Fibroblast of skin of scalp (primary cell): Measurements from ENCODE around the gene MAP4K2.

ENCODE experiments used
- DNase-seq: peaks from one replicate; pipeline ENCODE4 v3.0.0-alpha.2; 2013

Gene MAP4K2

GRCh38 chr11:64754124-64754918 lies 48.7 kb downstream of the MAP4K2 start:
- DNase-seq = no peak

GRCh38 chr11:64753380-64754123 lies 49.5 kb downstream of the MAP4K2 start:
- DNase-seq = no peak

DNA sequence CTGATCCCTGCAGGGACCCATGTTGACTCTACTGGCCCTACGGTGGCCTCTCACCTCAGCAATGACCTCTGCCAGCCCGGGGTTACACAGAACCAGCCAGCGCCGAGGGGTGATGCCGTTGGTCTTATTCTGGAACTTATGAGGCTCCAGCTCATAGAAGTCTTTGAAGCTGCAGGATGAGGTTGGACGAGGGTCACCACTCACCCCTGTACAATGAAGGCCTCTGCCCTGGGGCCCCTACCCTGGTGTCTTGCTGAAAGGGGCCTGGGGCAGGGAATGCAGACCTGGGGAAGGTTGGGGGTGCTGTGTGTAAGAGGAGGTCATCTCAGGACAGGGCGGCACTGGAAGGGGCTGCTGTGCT lies 50.0 kb downstream of the MAP4K2 start:
- DNase-seq = no peak

- DNase-seq = no peak
Measured at GRCh38 chr11:64752175-64752970, 50.6 kb downstream of the MAP4K2 start.

DNA sequence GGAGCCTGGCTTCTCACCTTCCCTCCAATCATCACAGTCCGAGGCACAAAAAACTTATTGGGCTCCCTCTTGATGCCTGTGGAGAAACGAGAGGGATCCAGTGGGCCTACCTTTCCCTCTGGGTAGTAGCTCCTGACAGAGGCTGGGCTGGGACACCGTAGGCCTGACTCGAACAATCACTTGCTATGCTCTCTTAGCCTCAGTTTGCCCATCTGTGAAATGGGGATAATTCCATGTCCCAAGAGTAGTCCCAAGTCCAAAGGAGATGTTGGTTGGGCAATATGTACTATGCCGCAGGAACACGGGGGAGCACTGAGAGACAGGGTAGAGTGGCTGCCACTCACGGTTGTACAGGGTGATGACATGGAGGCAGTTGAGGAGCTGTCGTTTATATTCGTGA lies 51.4 kb downstream of the MAP4K2 start:
- no peak for DNase-seq

DNA sequence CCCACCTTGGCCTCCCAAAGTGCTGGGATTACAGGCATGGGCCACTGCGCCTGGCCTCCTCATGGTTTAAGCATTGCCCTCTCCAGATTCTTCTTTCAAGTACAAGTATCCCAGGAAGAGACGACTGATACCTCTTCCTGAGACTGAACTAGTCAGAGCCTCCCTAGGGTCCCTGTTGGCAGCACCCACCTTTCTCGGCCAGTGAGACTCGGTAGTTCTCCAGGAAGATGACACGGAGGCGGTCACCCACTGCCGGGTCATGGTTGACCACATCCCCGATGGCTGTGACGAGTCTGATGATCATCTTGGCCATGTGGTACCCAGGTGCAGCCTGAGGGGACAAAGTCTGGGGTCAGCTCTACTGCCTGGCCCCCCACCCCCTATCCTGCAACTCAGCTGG lies 51.9 kb downstream of the MAP4K2 start:
- DNase-seq = no peak

GRCh38 chr11:64750361-64751054 lies 52.5 kb downstream of the MAP4K2 start:
- no peak for DNase-seq

DNA sequence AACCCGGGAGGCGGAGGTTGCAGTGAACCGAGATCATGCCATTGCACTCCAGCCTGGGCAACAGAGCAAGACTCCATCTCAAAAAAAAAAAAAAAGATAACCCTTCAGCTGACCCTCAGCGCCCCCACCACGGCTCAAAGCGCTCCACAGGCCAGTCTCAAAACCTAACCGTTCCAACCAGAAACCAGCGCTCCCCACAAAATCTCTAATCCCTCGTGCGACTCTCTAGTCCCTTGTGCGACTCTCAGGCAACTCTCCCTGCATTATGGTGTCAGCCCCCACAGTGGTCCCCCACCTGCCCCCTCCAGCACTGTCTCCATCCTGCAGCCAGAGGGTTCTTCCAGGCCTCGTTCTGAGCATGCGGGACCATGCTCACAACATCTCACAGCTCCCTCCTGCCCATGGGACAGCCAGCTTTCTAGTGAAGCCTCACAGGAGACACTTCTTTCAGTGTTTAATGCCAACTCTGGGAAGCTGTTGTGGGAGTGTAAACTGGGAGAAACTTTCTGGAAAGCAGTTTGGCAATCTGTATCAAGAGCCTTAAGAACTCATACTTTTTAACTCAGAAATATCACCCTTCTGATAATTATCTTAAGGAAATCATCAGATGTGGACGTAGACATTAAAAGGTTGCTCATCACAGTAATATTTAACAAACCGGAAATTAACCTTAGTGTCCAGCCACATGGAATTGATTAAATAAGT lies 54.9 kb downstream of the MAP4K2 start:
- DNase-seq = no peak

- DNase-seq = no peak
Measured at GRCh38 chr11:64746486-64746885, 56.5 kb downstream of the MAP4K2 start.

DNA sequence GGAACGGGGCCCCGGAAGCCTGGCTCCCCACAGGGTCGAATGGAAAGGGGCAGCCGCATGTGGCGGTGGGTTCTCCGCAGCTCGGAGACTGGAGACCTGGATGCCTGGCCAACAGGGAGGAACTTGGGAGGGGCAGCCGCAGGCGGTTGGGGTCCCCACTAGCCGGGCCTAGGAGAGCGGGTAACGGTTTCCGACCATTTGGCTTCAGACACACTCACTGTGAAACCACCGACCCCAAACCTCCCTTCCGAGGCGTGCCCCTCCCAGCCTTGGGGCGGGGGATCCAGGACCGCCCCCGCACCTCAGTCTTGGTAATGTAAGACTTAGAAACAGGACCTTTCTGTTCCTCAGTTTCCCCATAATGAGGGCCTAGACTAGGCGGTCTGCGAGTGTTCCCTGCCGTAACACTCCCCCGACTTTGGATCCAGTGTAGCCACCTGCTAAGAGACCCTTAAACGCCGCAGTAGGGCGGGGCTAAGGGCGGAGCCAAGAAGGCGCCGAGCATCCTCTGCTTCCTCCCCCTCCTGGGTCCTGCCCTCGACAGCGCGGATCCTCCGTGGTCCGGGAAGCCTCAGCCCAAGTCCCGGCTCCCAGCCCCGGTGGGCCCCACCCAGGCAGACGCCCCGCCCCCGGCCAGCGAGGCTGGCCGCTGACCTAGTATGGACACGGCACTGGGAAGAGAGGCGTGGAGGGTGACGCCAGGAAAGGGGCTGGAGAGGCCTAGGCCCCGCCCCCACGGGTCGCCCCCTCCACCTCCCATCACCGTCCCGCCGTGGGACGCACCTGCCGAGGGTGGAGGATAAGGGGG lies 57.3 kb downstream of the MAP4K2 start:
- peak; percentile 40 for DNase-seq

GRCh38 chr11:64745189-64745520 lies 57.9 kb downstream of the MAP4K2 start:
- no peak for DNase-seq

DNA sequence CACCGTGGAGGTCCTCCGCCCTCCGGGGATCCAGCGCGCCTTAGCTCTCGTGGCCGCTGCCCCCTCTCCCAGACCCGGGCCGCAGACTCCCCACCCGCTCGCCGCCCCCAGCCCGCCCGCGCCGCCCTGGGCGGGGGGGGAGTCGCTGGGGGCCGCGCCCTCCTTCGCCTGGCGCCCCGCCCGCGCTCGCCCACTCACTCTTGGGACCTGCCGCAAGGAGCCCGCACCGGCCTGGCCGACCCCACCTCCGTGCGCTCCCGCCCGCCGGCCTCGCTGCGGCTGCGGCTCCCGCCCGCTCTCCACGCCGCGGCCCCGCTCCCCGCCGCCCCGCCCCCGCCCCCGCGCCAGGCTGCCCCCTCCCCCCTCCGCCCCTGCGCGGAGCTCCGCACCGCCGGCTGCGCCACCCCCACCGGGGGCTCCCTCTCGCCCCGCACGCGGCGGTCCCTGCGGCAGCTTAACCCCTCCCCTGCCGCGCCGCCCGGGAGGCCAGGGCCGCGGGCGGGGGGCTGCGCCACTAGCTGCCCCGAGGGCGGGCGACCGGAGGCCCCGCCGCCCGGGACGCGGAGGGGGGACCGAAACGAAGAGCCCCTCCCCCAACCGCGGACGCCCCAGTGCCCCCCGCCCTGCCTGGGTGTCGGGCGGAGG lies 58.3 kb downstream of the MAP4K2 start:
- DNase-seq = no peak

- no peak for DNase-seq
Measured at GRCh38 chr11:64743591-64744543, 59.1 kb downstream of the MAP4K2 start, which contains the start of gene RASGRP2. RASGRP2 (minus strand) TSS chr11:64744142; CDS start chr11:64742866, 1,276 bp downstream.

DNA sequence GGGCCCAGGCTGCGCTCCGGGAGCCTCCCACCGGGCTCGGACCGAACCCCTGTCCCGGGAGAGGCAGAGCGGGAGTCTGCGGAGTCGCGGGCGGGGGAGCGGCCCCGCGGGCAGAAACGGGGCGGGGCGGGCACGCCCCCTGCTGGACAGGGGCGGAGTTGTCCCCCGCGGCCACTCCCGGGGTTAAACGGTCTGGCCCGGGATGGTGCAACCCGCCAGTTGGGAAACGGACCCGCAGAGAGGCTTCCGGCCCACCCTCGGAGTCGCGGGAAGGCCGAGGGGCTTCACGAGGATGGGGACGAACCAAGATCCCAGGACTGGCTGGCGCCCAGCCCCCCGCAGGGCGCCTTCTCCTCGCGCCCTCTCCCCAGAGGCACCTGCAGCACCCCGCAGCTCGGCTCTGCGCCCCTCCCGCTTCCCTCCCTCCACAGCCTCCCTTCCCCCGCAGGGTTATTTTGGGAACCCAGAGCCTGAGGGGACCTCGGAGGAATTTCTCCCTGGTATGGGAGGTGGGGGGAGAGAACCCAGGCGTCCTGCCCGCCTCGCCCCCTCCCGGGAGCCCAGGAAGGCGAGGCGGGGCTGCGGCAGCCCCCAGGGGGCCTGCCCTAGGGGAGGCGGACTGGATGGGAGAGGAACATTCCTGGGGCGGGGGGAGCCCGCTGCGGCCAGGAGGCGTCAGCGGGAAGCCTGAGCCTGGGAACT lies 60.0 kb downstream of the MAP4K2 start:
- DNase-seq = peak; percentile 51

GRCh38 chr11:64742087-64742888 lies 60.7 kb downstream of the MAP4K2 start:
- DNase-seq = no peak

- DNase-seq = no peak
Measured at GRCh38 chr11:64741375-64742086, 61.5 kb downstream of the MAP4K2 start.

- no peak for DNase-seq
Measured at GRCh38 chr11:64739871-64740270, 63.1 kb downstream of the MAP4K2 start.
